ENCODE measurements around the gene SELENOI.
"Not testable (repeated sequence)": the region's sequence is repeated elsewhere in the genome, so short reads cannot be mapped to it uniquely, and the experiment has no call there.

The SELENOI gene

GRCh38 chr2:26345545-26346453 lies at the start of gene SELENOI:
Gene SELENOI (plus strand): TSS chr2:26346143. CDS start chr2:26346233, 90 bp downstream.
- Mint-ChIP-seq H3K27ac (peak within 1 kb of the TSS; percentile 97), H3K27me3 (ENCODE audit: low read depth) (no peaks in the 10 kb centered on the region), H3K9me3 (no peaks in the 10 kb centered on the region), H3K4me3 (peak within 1 kb of the TSS; percentile 98), H3K4me1 (ENCODE audit: low read depth) (peaks cover 20% of the 10 kb centered on the region), H3K36me3 (ENCODE audit: low read depth) (peaks cover 6% of the 10 kb centered on the region)

GRCh38 chr2:26297061-26297460 lies 48.9 kb upstream of the SELENOI start:
- H3K4me1 Mint-ChIP-seq (ENCODE audit: low read depth): no peaks in the 10 kb centered on the region
- no peaks in the 10 kb centered on the region for H3K9me3 Mint-ChIP-seq
- H3K27ac Mint-ChIP-seq: no peak overlapping the region
- no peak overlapping the region for H3K4me3 Mint-ChIP-seq
- no peaks in the 10 kb centered on the region for H3K36me3 Mint-ChIP-seq (ENCODE audit: low read depth)
- peaks cover 17% of the 10 kb centered on the region for H3K27me3 Mint-ChIP-seq (ENCODE audit: low read depth)

- Mint-ChIP-seq H3K36me3 (ENCODE audit: low read depth) (no peaks in the 10 kb centered on the region), H3K27me3 (ENCODE audit: low read depth) (peaks cover 28% of the 10 kb centered on the region), H3K4me3 (no peak overlapping the region), H3K4me1 (ENCODE audit: low read depth) (no peaks in the 10 kb centered on the region), H3K9me3 (no peaks in the 10 kb centered on the region), H3K27ac (no peak overlapping the region)
Observed at GRCh38 chr2:26298286-26298637, 47.7 kb upstream of the SELENOI start.

GRCh38 chr2:26298638-26299393 lies 47.1 kb upstream of the SELENOI start:
- Mint-ChIP-seq H3K4me3 (no peak overlapping the region), H3K4me1 (ENCODE audit: low read depth) (no peaks in the 10 kb centered on the region), H3K9me3 (no peaks in the 10 kb centered on the region), H3K36me3 (ENCODE audit: low read depth) (no peaks in the 10 kb centered on the region), H3K27ac (no peak overlapping the region), H3K27me3 (ENCODE audit: low read depth) (peaks cover 32% of the 10 kb centered on the region)

- H3K4me1 Mint-ChIP-seq (ENCODE audit: low read depth): no peaks in the 10 kb centered on the region
- no peak overlapping the region for H3K27ac Mint-ChIP-seq
- H3K27me3 Mint-ChIP-seq (ENCODE audit: low read depth): peaks cover 38% of the 10 kb centered on the region
- H3K9me3 Mint-ChIP-seq: no peaks in the 10 kb centered on the region
- H3K4me3 Mint-ChIP-seq: no peak overlapping the region
- no peaks in the 10 kb centered on the region for H3K36me3 Mint-ChIP-seq (ENCODE audit: low read depth)
Observed at GRCh38 chr2:26299471-26300101, 46.4 kb upstream of the SELENOI start.

GRCh38 chr2:26300234-26300925 lies 45.6 kb upstream of the SELENOI start:
- H3K27ac Mint-ChIP-seq: no peak overlapping the region
- no peaks in the 10 kb centered on the region for H3K36me3 Mint-ChIP-seq (ENCODE audit: low read depth)
- H3K9me3 Mint-ChIP-seq: no peaks in the 10 kb centered on the region
- H3K4me1 Mint-ChIP-seq (ENCODE audit: low read depth): no peaks in the 10 kb centered on the region
- peaks cover 34% of the 10 kb centered on the region for H3K27me3 Mint-ChIP-seq (ENCODE audit: low read depth)
- no peak overlapping the region for H3K4me3 Mint-ChIP-seq

- H3K27me3 Mint-ChIP-seq (ENCODE audit: low read depth): peaks cover 32% of the 10 kb centered on the region
- no peak overlapping the region for H3K27ac Mint-ChIP-seq
- H3K36me3 Mint-ChIP-seq (ENCODE audit: low read depth): no peaks in the 10 kb centered on the region
- H3K4me3 Mint-ChIP-seq: no peak overlapping the region
- H3K9me3 Mint-ChIP-seq: no peaks in the 10 kb centered on the region
- H3K4me1 Mint-ChIP-seq (ENCODE audit: low read depth): no peaks in the 10 kb centered on the region
Observed at GRCh38 chr2:26302846-26303245, 43.1 kb upstream of the SELENOI start.

GRCh38 chr2:26305094-26305493 lies 40.8 kb upstream of the SELENOI start:
- not testable (repeated sequence) for H3K9me3 Mint-ChIP-seq; H3K4me3 Mint-ChIP-seq; H3K36me3 Mint-ChIP-seq (ENCODE audit: low read depth)

GRCh38 chr2:26305540-26305939 lies 40.4 kb upstream of the SELENOI start:
- H3K9me3 Mint-ChIP-seq: no peaks in the 10 kb centered on the region

More at GRCh38 chr2:26305094-26305493, 40.8 kb upstream of the SELENOI start:
- not testable (repeated sequence) for H3K4me1 Mint-ChIP-seq (ENCODE audit: low read depth); H3K27ac Mint-ChIP-seq
- H3K27me3 Mint-ChIP-seq (ENCODE audit: low read depth): peaks cover 32% of the 10 kb centered on the region

GRCh38 chr2:26309921-26310320 lies 36.0 kb upstream of the SELENOI start:
- Mint-ChIP-seq H3K4me3 (no peak overlapping the region), H3K27ac (no peak overlapping the region), H3K4me1 (ENCODE audit: low read depth) (no peaks in the 10 kb centered on the region), H3K36me3 (ENCODE audit: low read depth) (no peaks in the 10 kb centered on the region), H3K9me3 (no peaks in the 10 kb centered on the region), H3K27me3 (ENCODE audit: low read depth) (peaks cover 8% of the 10 kb centered on the region)

More at GRCh38 chr2:26305540-26305939, 40.4 kb upstream of the SELENOI start:
- Mint-ChIP-seq H3K4me3 (no peak overlapping the region), H3K4me1 (ENCODE audit: low read depth) (no peaks in the 10 kb centered on the region), H3K27ac (no peak overlapping the region), H3K27me3 (ENCODE audit: low read depth) (peaks cover 32% of the 10 kb centered on the region), H3K36me3 (ENCODE audit: low read depth) (no peaks in the 10 kb centered on the region)

GRCh38 chr2:26312471-26312870 lies 33.5 kb upstream of the SELENOI start:
- H3K27me3 Mint-ChIP-seq (ENCODE audit: low read depth): peaks cover 4% of the 10 kb centered on the region
- no peaks in the 10 kb centered on the region for H3K9me3 Mint-ChIP-seq
- H3K4me3 Mint-ChIP-seq: no peak overlapping the region
- peaks cover 3% of the 10 kb centered on the region for H3K4me1 Mint-ChIP-seq (ENCODE audit: low read depth)
- H3K36me3 Mint-ChIP-seq (ENCODE audit: low read depth): no peaks in the 10 kb centered on the region
- no peak overlapping the region for H3K27ac Mint-ChIP-seq

- Mint-ChIP-seq H3K27ac (no peak overlapping the region), H3K36me3 (ENCODE audit: low read depth) (no peaks in the 10 kb centered on the region), H3K27me3 (ENCODE audit: low read depth) (peaks cover 4% of the 10 kb centered on the region), H3K4me3 (no peak overlapping the region), H3K4me1 (ENCODE audit: low read depth) (peaks cover 3% of the 10 kb centered on the region), H3K9me3 (no peaks in the 10 kb centered on the region)
Observed at GRCh38 chr2:26313446-26313845, 32.5 kb upstream of the SELENOI start.

- Mint-ChIP-seq H3K4me3 (no peak overlapping the region), H3K9me3 (no peaks in the 10 kb centered on the region), H3K27ac (no peak overlapping the region), H3K4me1 (ENCODE audit: low read depth) (peaks cover 3% of the 10 kb centered on the region), H3K36me3 (ENCODE audit: low read depth) (no peaks in the 10 kb centered on the region), H3K27me3 (ENCODE audit: low read depth) (peaks cover 4% of the 10 kb centered on the region)
Observed at GRCh38 chr2:26314243-26314642, 31.7 kb upstream of the SELENOI start.

GRCh38 chr2:26316041-26316440 lies 29.9 kb upstream of the SELENOI start:
- peaks cover 3% of the 10 kb centered on the region for H3K4me1 Mint-ChIP-seq (ENCODE audit: low read depth)
- H3K9me3 Mint-ChIP-seq: no peaks in the 10 kb centered on the region
- no peak overlapping the region for H3K27ac Mint-ChIP-seq
- no peak overlapping the region for H3K4me3 Mint-ChIP-seq
- no peaks in the 10 kb centered on the region for H3K36me3 Mint-ChIP-seq (ENCODE audit: low read depth)
- H3K27me3 Mint-ChIP-seq (ENCODE audit: low read depth): peaks cover 5% of the 10 kb centered on the region
